ENCODE results near the gene SASS6.
"Not testable (repeated sequence)": the region's sequence is repeated elsewhere in the genome, so short reads cannot be mapped to it uniquely, and the experiment has no call there.

The SASS6 gene

GRCh38 chr1:100107696-100108095 is 25.0 kb downstream of the SASS6 start:
- no peak for DNase-seq

GRCh38 chr1:100101564-100101963 is 31.2 kb downstream of the SASS6 start:
- no peak for DNase-seq

- DNase-seq = no peak
Observed at GRCh38 chr1:100100202-100100601, 32.5 kb downstream of the SASS6 start.

GRCh38 chr1:100090471-100090870 is 42.3 kb downstream of the SASS6 start:
- no peak for DNase-seq

- no peak for DNase-seq
Observed at GRCh38 chr1:100089082-100089481, 43.6 kb downstream of the SASS6 start.

GRCh38 chr1:100087396-100087795 is 45.3 kb downstream of the SASS6 start:
- DNase-seq = no peak

- no peak for DNase-seq
Observed at GRCh38 chr1:100080331-100080730, 52.4 kb downstream of the SASS6 start.

- DNase-seq = no peak
Observed at GRCh38 chr1:100077531-100077930, 55.2 kb downstream of the SASS6 start.

- DNase-seq = no peak
Observed at GRCh38 chr1:100076744-100077143, 56.0 kb downstream of the SASS6 start.

- DNase-seq = no peak
Observed at GRCh38 chr1:100076319-100076718, 56.4 kb downstream of the SASS6 start.

GRCh38 chr1:100075773-100076172 is 57.0 kb downstream of the SASS6 start:
- no peak for DNase-seq

- DNase-seq = no peak
Observed at GRCh38 chr1:100074604-100075395, 57.9 kb downstream of the SASS6 start.

GRCh38 chr1:100073531-100073930 is 59.2 kb downstream of the SASS6 start:
- DNase-seq = no peak

GRCh38 chr1:100070201-100070939 is 62.4 kb downstream of the SASS6 start:
- DNase-seq = no peak

GRCh38 chr1:100065969-100066227 is 66.8 kb downstream of the SASS6 start:
- no peak for DNase-seq

- no peak for DNase-seq
Observed at GRCh38 chr1:100065183-100065968, 67.4 kb downstream of the SASS6 start.

GRCh38 chr1:100061681-100062080 is 71.0 kb downstream of the SASS6 start:
- no peak for DNase-seq

GRCh38 chr1:100053727-100054126 is 79.0 kb downstream of the SASS6 start:
- DNase-seq = no peak

GRCh38 chr1:100053119-100053518 is 79.6 kb downstream of the SASS6 start:
- DNase-seq = no peak

GRCh38 chr1:100051893-100052292 is 80.8 kb downstream of the SASS6 start:
- DNase-seq = no peak

GRCh38 chr1:100051401-100051800 is 81.3 kb downstream of the SASS6 start:
- DNase-seq = no peak

GRCh38 chr1:100050139-100050538 is 82.6 kb downstream of the SASS6 start:
- no peak for DNase-seq

- not testable (repeated sequence) for DNase-seq
Observed at GRCh38 chr1:100047235-100047708, 85.5 kb downstream of the SASS6 start.

- DNase-seq = no peak
Observed at GRCh38 chr1:100045206-100045605, 87.5 kb downstream of the SASS6 start.
